Activated T-helper 1 cell treated with Interleukin-2 at 50 U/mL for 16 hours (primary cell): ENCODE data around the gene LHFPL3.
"Not testable (repeated sequence)": the region's sequence is repeated elsewhere in the genome, so short reads cannot be mapped to it uniquely, and the experiment has no call there.

Experiments
- DNase-seq: peaks from one replicate; pipeline ENCODE4 v3.0.0-alpha.2; 2020; ENCODE audit warnings: low read depth

LHFPL3 gene

DNA sequence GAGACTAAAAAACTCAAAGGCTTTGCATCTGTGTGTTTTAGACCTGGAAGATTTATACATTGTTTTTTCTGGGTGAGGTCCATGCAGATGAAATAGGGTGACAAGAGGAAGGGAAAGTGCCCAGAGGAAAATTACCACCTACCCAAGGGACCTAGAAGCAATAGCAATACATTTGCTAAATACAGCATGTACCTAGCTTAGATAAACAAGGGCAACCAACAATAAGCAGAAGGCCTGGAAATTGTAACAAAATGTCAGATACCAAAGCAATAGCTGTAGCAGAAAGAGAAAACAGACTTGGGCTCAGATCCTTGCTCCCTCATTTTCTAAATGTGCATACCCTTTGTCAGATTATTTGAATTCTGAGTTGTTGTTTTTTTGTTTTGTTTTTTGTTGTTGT, 367.2 kb downstream of the LHFPL3 start:
- no peak for DNase-seq

DNA sequence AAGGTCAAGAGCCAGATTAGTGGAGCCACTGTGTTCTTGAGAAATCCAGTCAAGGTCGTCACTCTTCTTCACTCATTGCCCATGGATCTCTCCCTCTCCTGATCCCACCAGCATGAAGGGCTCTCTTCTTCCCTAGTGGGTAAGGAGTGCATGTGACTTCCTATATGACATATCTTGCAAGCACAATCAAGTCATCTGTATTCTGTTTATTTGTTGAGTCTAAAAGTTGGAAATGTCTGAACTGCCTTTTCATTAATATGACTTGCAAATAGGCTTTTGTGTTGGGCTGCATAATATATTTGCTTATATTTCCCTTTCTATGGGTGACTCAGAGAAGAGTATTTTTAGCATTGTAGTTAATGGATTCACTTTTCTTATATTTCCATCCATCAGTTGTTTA, 371.9 kb downstream of the LHFPL3 start:
- DNase-seq: no peak

DNA sequence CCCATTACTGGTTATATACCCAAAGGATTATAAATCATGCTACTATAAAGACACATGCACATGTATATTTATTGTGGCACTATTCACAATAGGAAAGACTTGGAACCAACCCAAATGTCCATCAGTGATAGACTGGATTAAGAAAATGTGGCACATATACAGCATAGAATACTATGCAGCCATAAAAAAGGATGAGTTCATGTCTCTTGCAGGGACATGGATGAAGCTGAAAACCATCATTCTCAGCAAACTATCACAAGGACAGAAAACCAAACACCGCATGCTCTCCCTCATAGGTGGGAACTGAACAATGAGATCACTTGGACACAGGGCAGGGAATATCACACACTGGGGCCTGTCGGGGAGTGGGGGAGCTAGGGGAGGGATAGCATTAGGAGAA, 392.6 kb downstream of the LHFPL3 start:
- not testable (repeated sequence) for DNase-seq

DNA sequence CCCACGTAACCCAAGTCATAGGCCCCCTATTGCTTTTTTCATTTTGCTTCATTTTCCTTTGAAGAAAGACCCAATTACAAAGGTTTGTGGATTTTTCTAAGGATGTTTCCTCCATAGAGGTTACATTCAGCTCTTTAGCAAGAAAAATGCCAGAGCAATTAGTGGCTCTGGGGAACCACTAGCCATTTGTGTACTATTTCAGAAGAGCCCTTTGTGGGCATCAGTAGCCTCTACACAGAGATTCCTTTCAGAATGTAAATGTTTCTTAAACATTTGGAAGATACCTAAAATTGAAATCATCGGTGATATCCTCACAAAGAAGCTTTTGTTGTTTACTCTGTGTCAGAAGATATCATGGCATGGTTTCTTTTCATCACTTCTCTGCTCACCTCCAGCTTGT, 394.6 kb downstream of the LHFPL3 start:
- no peak for DNase-seq

DNA sequence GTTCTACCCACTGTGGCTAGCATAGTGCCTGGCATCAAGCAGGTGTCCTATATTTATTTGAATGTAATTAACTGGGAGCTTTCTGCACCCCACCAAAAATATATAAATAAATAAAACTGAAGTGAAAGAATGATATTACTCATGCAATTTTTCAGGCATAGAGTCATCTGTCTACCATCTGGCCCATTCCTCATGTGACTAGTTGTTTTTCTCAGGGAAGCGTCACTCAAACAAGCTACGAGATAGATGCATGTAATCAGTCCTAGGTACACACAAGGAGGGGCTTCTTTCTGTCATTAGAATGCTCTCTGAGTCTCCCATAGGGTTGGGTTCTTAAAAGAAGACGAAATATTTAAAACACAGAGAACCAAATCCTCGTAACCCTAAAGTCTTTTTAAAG, 430.1 kb downstream of the LHFPL3 start:
- no peak for DNase-seq

DNA sequence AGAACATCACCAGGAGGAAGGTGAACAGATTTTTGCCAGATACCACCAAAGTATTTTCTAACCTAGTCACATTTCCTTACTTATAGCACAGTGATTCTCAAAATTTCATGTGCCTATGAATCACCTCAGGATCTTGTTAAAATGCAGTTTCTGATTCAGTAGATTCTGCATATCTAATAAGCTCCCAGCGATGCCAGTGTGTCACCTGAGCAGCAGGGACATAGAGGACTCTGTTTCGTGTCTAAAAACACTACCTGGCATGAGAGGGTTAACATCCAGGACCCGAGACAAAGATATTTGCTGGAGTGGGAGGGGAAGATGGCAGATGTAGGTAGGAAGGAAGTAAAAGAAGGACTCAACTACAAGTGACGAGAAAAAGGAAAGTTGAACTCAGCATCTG, 433.5 kb downstream of the LHFPL3 start:
- DNase-seq: no peak

DNA sequence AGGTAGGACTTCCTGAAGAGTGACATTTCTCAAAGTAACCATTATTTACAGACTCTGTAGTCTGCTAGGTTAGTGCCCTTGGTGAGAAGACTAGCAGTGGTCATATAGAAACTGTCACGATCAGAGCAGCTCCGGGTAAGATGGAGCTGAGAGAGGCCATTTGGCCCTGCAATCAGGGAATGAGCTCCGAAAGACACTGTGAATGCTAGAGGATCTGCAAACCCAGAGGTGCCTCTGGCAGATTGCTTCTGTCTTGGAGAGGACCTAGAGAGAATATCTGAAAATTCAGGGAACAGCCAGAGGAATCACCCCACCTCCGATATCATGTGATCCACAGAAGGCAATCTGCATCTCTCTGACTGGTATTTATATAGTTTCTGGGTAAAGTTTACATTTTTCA, 438.7 kb downstream of the LHFPL3 start:
- no peak for DNase-seq

DNA sequence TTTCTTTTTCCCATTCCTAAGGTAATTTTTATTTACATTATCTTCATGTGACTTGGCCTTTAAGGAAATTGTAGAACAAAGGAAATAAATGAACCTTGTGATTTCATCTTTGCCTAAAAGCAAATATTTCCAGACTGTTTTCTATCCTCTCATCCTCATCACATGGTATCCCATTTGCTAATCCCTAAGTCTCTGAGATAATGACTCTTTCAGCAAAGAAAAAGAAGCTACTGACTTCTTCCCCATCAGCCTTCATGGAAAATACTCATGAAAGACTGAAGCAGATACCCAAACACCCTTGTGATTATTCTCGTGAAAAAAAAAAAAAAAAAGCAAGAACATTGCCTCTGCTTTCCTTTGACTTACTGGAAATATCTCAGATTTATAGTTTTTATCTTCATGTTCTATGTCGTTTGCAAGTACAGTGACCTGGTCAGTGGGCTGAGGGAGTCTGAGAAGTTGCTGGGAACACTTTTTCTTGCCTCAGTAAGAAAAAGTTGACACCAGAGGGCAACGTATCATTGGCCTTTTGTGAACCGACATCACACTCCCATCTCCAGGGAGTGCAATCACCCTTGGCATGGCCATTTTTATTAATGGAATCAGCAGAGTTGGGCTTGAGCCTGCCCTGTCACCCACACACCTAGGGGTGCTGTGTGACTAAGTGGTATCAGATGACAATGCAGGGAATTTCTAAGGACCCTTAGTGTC, 439.6 kb downstream of the LHFPL3 start:
- DNase-seq: no peak

DNA sequence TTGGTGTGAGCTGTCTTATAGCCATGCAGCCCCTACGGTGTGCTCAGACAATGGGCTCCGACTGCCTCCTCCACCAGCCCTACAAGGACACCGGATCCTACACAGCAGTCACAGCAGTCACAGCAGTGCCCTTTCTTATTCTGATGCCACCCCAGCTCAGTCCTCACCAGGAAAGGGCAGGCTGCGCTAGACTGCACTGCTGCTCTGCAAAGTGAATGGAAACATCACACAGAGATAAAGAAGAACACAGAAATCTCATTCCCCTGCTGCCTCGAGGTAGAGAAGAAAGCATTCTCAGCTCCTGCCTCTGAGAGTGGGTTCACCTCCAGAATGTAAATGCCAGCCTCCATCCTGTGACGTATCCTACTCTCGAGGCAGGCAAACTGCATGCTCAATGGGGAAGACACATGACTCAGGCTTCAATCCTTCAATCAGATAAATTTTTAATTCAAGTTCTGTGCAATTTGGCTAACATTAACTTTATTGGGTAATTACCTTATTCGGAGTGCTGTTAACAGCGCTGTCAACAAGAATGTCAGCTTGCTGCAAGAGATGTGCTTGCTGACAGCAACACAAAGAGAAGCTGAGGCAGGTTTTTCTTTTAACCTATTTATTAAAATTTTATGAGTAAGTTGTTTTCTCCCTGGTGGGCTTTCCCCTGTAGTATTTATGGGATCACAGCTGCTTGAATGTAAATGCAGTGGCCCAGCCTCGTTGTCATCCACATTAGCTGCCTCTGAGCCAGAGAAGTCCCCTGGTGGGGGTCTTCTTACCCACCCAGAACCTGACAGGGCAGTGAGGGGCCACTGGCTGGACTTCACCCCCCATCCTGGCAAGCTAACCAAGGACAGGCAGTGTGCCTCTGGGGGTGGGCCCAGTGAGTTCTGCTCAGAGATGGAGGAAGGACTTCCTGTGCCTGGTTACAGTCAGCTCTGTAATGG, 444.3 kb downstream of the LHFPL3 start:
- DNase-seq: no peak

DNA sequence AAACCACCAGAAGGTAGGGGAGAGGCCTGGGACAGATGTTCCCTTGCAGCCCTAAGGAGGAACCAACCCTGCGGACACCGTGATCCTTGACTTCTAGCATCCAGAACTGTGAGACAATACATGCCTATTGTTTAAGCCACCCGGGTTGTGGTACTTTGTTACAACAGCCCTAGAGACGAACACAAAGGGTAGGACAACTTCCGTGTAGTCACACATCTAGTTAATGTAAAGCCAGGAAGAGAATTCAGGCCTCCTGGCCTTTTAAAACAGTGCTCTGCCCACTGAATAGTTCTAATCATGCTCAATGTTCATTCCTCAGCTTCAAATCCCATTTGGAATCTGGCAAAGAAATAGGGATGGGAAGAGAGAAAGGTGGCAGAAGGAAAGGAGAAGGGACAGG, 445.4 kb downstream of the LHFPL3 start:
- no peak for DNase-seq

DNA sequence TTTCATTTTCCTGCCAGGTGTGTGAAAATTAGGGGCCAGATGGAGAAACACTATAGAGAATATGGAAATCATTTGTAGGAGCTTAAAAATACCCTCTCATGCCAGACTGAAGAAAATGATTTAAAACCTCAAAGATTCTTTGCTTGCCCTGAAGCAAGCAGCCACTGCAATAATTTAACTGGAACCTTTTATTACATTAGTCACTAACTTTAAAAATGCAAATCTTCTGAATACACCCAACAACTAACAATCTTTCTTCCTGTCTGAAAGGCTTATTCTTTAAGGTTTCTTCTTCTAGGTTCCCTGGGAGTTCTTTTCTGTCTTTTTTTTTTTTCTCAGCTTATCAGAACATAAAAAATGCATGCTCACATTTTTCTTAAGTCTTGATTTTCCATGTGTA, 447.1 kb downstream of the LHFPL3 start:
- DNase-seq: no peak

DNA sequence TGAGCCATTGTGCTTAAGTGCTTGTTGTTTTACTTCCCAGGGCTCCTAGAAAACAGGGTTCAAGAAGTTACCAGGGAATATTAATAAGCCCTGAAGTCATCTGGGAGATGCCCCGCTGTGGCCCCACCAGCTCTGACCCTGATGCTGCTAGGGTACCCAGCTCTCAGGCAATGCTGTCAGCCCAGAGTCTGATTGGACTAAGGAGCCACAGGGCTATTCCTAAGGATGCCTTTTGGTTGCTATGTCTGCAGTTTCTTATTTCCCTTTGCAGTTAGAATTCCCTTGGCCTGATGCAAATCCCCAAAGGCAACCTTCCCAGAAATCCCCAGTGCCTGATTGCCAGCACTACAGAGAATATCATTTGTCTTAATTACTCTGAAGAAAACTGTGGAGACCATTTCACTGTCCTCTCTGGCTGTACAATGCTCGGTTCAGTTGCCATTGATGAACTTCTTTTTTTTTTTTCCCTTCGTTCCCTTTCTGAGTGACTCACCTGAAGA, 448.9 kb downstream of the LHFPL3 start:
- no peak for DNase-seq

DNA sequence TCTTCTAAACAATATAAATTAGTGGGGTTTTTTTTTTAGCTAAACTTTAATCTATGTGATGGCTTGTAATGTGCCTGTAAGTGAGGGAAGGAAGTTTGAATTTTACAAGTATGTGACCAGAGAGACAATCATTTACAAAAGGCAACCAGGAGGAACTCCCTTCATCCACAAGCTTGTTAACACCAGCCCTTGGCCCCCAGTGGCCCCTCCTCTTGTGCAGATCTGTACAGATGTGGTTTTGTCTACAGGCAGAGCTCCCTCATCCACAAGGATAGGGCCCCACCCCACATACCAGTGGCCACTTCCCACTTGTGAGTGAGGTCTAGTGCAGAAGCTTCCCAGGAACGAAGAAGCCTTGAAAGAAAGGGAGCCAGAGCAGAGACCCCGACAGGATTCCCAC, 451.5 kb downstream of the LHFPL3 start:
- DNase-seq: no peak

DNA sequence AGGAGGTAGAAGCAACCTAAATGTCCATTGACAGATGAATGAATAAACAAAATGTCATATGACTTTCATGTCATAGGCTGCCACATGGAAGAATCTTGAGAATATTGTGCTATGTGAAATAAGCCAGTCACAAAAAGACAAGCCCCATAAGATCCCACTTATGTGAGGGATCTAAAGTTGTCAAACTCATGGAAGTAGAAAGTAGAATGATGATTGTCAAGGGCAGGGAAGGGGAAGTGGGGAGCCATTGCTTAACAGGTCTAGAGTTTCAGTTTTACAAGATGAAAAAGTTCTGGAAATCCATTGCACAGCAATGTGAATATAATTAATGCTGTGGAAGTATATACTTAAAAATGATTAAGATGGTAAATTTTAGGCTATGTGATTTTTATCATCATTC, 456.3 kb downstream of the LHFPL3 start:
- DNase-seq: no peak

DNA sequence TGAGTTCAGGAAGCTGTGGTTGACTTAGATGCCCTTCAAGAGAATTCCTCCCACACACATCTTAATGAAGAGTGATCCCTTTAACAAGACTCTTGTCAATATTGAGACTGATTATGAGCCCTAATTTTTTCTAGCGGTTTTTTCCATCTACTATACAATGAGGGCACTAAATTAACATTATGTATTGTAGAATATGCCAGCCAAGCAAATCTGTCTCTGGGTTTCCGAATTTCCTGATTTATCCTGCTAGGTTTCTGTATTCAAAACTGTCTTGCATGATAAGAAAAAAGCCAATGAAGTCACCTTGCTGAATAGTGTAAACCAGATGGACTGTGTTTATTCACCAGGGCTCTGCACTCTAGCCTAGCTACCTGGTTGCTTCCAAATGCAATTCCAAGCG, 461.4 kb downstream of the LHFPL3 start:
- DNase-seq: no peak

DNA sequence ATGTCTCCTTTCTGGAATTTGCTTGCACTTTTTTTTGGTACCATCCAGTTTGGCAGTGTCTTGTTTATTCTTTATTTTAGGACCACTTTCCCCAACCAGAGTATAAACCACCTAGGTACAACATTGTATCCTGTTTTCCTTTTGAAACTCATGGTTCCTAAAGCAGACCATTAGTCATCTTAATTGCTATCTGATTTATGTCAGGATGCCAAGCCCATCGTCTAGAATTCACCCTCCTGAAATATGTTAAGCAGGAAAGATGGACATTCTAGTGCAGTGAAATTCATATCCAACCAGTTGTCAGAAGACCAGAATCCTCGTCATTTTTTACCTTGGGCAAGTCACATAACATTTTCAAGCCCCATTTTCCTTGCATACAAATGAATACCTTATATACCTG, 462.0 kb downstream of the LHFPL3 start:
- DNase-seq: no peak

DNA sequence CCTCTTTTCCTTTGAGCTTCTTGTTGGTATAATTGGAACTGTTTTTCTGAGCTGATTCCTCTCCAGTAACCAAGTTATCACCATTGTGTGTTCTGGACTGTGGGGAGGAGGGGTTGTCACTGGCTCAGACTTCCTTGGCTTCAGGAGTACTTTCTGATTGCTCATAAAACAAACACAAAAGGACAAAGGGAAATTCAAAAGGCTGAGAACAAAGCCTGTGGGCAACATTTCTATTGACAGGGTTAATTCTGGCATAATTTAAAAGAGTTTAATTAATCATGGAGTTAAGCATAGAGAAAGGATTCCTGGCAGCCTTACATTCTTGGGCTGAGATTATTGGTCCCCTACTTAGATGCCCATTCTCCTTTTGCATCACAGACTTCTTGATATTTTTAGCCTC, 462.7 kb downstream of the LHFPL3 start:
- no peak for DNase-seq

DNA sequence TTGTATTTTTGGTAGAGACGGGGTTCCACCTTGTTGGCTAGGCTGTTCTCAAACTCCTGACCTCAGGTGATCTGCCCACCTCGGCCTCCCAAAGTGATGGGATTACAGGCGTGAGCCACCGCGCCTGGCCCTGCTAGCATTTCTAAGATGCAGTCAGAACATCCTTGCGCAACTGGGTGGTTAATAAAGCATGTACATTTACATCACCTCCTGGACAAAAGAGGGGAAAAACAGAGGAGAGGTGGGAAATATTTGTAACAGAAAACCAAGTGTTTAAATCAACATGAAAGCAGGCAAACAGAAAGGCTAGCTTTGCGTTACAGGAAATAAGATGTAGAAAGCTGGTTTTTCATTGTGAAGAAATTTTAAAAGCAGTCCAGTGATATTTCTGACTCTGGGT, 464.7 kb downstream of the LHFPL3 start:
- DNase-seq: no peak

DNA sequence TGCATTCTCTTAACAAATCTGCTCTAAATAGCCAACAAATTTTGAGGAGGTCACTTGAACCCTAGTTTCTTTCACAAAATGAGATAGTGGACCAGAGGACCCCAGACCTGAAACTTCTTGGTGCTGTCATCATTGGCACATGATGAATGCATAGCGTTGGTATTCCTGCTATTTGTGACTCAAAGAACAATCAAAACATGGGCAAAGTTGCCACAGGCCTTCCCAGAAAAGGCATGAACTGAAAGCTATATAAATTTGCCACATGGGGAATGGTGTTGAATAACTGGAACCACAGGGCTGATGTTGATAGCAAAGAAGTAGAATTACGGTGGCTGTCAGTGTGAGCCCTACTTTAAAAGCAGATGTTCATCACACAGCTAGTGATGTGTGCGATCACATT, 465.8 kb downstream of the LHFPL3 start:
- no peak for DNase-seq

DNA sequence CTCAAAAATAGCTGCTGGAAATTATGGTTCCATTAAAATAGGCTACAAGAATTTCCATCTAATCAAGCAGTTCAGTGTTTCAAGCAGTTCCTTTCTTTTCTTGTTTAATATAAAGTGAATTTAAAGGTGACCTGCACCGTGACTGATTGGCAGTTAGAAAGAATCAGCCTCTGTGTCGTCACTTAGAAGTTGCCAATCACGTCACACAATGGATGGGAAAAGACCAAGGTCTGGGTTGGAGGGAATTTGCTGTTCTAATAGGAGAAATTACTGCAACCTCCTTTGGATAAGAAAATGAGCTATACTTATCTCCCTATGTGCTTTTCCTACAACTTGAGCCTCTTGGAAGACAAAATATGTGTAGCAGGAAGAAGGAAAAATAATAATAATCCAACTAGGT, 466.2 kb downstream of the LHFPL3 start:
- DNase-seq: no peak

DNA sequence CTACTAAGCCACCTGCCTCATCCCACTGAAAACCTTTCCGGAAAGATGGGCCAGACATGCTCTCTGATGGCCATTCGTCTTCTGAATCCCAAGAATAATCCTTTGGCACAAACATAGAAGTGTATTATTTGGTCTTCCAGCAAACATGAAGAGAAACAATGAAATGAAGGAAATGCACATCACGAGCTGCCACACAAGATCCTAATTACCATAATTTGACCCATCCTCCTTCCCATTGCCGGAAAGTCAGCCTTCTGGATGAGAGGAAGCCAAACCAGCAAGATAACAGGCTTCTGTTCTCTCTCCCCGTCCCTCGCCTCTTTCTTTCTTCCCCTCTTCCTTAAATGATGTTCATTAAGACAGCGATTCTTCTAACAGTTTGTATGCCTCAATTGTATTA, 466.7 kb downstream of the LHFPL3 start:
- no peak for DNase-seq

DNA sequence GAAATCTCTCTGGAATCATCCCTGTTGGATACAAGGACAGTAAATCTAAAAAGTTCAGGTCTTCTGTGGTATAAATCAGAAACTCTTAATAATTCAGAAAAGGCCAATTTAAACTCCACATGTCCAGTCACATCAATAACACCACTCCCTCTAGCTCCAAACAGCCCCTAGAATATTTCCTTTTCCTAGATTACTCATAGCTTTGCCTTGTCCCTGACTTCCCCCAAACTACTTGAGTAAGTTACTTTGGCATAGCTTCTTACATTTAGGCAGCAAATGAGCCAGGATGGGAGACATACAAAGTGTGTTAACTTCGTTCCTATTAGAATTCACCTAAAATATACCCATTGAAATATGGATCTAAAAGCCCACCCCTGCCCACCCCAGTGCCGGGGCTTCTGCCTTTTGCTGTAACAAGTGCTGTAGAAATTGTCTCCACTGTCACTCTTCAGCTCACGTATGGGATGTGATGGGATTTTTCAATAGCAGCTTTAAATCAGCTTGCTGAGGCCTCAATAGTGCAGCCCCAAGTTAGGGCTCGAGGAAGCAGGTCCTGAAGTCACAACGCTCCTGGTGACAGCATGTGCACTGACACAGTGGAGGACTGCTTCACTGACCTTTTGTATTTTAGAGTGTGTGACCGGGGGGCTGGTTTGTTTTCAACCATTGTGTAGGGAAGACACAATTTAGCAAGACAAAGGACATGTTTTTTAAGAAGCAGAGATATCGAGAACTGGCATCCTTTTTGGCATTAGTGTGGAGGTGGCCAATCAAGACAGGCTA, 467.4 kb downstream of the LHFPL3 start:
- DNase-seq: no peak

DNA sequence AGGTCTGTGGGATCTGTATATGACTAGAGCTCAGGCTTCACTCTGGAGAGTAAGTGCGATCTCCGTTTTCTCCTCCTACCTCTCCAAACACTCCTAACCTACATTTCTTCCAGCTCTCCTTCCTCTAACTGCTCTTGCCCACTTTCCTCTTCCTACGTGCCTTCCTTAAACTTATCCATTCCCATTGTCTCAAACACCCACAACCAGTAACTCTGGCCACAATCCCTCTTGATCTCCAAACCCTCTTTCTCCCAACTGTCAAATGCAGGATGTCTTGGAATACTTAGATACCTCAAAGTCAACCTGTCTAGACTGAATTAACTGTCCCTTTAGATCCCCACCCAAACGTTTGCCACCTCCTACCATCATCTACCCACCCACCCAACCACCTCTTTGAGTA, 471.9 kb downstream of the LHFPL3 start:
- no peak for DNase-seq
